ENCODE measurements around the gene F7.

Gene F7

DNA sequence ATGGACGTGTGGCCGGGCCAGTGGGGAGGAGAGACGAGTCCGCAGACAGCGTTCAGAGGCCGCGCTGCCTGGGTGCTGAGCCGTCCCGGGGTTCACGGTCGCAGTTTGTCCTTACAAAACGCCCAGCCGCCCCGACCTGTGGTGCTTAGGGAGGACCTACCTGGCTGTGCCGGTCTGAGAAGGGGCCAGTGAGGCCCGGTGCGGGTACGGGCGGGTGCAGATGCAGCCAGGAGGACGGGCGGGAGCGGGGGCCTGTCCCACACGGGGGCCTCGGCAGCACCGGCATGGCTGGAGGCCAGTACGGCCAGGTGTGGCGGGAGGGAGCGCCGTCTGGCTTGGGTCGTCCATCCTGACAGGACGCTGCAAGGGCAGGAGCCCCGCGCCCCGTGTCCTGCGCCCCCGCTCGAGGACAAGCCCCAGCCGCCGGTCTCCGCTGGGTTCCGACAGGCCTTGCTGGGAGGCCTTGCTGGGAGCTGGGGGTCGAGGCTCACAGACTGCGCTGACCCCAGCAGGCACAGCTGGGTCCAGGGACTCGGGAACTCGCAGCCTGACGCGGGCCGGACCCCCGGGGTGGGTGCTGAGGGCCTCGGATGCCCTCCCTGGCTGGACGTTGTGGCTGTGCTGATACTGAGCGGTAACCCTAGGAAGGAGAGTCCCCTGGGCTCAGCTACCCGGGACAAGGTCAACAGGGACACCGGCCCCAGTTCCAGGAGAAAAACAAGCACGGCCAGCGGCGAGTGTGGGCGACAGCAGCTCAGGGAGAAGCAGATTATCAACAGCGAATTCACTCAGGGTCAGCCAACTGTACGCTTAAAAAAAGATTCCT lies 47.6 kb downstream of the F7 start:
- in situ Hi-C loops (cut with HindIII; ENCODE audit: low sequenced_read_pairs): no loop called here

DNA sequence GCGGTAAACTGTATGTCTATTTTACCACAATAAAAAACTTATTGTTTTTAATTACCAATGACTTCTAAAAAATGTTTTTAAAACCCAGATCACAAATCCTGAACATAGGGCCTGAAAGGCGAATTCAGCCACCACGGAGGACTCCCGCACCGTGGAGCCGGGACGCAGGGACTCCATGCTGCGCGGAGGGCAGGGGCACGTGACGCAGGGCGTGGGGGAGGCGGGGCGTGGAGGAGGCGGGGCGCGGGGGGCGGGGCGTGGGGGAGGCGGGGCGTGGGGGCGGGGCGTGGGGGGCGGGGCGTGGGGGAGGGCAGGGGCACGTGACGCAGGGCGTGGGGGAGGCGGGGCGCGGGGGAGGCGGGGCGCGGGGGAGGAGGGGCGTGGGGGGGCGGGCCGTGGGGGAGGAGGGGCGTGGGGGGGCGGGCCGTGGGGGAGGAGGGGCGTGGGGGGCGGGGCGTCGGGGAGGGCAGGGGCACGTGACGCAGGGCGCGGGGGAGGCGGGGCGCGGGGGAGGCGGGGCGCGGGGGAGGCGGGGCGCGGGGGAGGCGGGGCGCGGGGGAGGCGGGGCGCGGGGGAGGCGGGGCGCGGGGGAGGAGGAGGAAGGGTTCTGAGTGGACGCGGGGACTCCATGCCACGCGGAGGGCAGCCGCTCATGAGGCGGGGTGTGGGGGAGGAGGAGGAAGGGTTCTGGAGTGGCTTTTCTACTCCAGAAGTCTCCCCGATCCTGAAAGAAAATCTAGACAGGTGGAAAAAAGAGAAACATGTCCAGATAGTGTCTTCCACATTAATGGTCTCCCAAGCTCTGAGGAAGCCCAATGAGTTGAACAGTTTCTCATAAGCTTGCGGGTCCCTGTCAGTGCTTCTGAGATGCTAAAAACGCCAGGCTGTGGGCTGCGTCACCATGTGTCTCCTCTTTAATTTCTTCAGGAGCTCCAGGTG lies 48.5 kb downstream of the F7 start:
- peak overlapping the region; percentile 27 for H3K4me3 ChIP-seq (ENCODE audit: low read depth, low read length)
- TF ChIP-seq, protein P1, sequence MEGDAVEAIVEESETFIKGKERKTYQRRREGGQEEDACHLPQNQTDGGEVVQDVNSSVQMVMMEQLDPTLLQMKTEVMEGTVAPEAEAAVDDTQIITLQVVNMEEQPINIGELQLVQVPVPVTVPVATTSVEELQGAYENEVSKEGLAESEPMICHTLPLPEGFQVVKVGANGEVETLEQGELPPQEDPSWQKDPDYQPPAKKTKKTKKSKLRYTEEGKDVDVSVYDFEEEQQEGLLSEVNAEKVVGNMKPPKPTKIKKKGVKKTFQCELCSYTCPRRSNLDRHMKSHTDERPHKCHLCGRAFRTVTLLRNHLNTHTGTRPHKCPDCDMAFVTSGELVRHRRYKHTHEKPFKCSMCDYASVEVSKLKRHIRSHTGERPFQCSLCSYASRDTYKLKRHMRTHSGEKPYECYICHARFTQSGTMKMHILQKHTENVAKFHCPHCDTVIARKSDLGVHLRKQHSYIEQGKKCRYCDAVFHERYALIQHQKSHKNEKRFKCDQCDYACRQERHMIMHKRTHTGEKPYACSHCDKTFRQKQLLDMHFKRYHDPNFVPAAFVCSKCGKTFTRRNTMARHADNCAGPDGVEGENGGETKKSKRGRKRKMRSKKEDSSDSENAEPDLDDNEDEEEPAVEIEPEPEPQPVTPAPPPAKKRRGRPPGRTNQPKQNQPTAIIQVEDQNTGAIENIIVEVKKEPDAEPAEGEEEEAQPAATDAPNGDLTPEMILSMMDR (IDR thresholded peaks at IDR 0.05; ENCODE audit: low read depth, low read length, missing control alignments): no peak
- in situ Hi-C loops (cut with HindIII; ENCODE audit: low sequenced_read_pairs): no loop called here
- peak; percentile 16 for DNase-seq (ENCODE audit: low read depth)

More for the DNA sequence above, 47.6 kb downstream of the F7 start:
- TF ChIP-seq, protein P1 (IDR thresholded peaks at IDR 0.05; ENCODE audit: low read depth, low read length, missing control alignments): no peak
- H3K4me3 ChIP-seq (ENCODE audit: low read depth, low read length): peak overlapping the region; percentile 24
- DNase-seq (ENCODE audit: low read depth): no peak

DNA sequence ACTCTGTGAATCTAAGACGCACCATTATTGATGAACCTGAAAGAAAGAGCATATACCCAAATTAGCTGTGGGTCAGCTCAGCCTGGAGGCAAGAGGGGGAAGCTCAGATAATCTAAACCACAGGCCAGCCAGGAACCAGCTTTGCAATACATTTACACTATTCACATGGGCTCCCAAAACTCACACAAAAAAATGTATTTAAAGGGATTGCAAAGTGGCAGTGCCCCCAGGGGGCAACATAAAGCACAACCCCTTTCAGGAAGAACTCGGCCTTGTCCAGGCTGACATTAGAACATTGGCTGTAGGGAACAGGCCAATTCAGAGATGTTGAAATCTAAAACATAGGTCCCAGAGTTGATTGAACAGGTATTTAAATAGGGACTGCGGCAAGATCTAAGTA lies 49.6 kb downstream of the F7 start:
- no peak overlapping the region for H3K4me3 ChIP-seq (ENCODE audit: low read depth, low read length)
- TF ChIP-seq, protein P1 (IDR thresholded peaks at IDR 0.05; ENCODE audit: low read depth, low read length, missing control alignments): no peak
- no peak for DNase-seq (ENCODE audit: low read depth)
- in situ Hi-C loops (cut with HindIII; ENCODE audit: low sequenced_read_pairs): no loop called here

DNA sequence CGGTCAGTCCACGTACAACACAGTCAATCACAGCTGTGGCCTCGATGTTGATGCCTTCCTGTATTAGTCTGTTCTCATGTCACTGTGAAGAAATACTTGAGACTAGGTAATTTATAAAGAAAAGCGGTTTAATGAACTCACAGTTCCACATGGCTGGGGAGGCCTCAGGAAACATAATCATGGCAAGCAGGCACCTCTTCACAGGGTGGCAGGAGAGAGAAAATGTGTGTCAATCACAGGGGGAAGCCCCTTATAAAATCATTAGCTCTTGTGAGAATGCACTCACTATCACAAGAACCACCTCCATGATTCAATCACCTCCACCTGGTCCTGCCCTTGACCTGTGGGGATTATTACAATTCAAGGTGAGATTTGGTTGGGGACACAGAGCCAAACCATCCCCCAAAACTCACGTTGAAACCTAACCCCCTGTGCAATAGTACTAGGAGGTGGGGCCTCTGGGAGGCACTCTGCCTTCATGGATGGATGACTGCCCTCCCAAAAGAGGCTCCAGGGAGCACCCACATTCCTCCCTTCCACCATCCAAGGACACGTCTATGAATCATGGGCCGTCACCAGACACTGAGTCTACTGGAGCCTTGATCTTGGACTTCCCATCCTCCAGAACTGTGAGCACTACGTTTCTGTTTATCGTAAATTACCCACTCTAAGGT lies 50.5 kb downstream of the F7 start:
- TF ChIP-seq, protein P1 (IDR thresholded peaks at IDR 0.05; ENCODE audit: low read depth, low read length, missing control alignments): no peak
- in situ Hi-C loops (cut with HindIII; ENCODE audit: low sequenced_read_pairs): no loop called here
- H3K4me3 ChIP-seq (ENCODE audit: low read depth, low read length): no peak overlapping the region
- no peak for DNase-seq (ENCODE audit: low read depth)

DNA sequence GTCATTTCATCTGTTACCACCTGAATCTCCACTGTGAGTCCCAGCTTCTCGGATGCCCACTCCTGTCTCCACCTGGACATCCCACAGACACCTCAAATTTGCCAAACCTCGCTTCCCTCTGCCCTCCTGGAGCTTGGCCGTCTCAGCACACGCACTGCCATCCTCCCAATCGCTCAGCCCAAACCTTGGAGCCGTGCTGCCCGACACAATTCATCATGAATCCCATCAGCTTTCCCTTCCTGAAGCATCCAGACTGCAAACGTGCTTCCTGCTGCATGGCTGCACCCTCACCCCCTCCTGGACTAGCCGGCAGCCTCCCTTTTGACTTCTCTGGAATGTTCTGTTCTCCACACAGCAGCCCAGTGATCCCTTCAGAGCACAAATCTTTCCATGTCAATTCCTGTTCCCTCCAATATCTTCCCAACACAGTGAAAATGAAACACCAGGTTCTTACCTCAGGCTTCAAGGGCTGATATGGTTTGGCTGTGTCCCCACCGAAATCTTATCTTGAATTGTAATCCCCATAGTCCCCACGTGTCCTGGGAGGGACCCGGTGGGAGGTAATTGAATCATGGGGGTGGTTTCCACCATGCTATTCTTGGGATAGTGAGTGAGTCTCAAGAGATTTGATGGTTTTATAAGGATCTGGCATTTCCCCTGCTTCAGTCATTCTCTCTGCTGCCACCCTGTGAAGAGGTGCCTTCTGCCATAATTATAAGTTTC lies 51.8 kb downstream of the F7 start:
- in situ Hi-C loops (cut with HindIII; ENCODE audit: low sequenced_read_pairs): no loop called here
- DNase-seq (ENCODE audit: low read depth): no peak
- no peak overlapping the region for H3K4me3 ChIP-seq (ENCODE audit: low read depth, low read length)
- TF ChIP-seq, protein P1 (IDR thresholded peaks at IDR 0.05; ENCODE audit: low read depth, low read length, missing control alignments): no peak

All from astrocyte of the cerebellum (primary cell).